Stimulated activated CD4-positive, alpha-beta T cell treated with anti-CD3 and anti-CD28 coated beads, Interleukin-2, amount 100 ng/mL, for 24 hours (primary cell): ENCODE data around the gene SALL4.
"Not testable (repeated sequence)": the region's sequence is repeated elsewhere in the genome, so short reads cannot be mapped to it uniquely, and the experiment has no call there.

Experiments used
- DNase-seq, 2 donors: peaks; one replicate each; pipeline ENCODE4 v3.0.0-alpha.2; 2020

The SALL4 gene

GRCh38 chr20:51801122-51801822 is 1.0 kb downstream of the SALL4 start:
- peak in 1 of 2 donors; percentile 9 for DNase-seq

GRCh38 chr20:51800872-51801121 is 1.5 kb downstream of the SALL4 start:
- DNase-seq: peak in 1 of 2 donors; percentile 8

GRCh38 chr20:51800060-51800871 is 2.1 kb downstream of the SALL4 start:
- peak; percentile 66 to 82 for DNase-seq

GRCh38 chr20:51799401-51799860 is 2.9 kb downstream of the SALL4 start:
- no peak for DNase-seq

- DNase-seq: no peak
Measured at GRCh38 chr20:51797357-51798025, 4.8 kb downstream of the SALL4 start.

GRCh38 chr20:51796340-51796739 is 6.0 kb downstream of the SALL4 start:
- no peak for DNase-seq

GRCh38 chr20:51792960-51793359 is 9.4 kb downstream of the SALL4 start:
- no peak for DNase-seq

- no peak for DNase-seq
Measured at GRCh38 chr20:51791626-51792025, 10.7 kb downstream of the SALL4 start.

- no peak for DNase-seq
Measured at GRCh38 chr20:51790256-51790655, 12.1 kb downstream of the SALL4 start.

GRCh38 chr20:51789434-51789833 is 12.9 kb downstream of the SALL4 start:
- no peak for DNase-seq

GRCh38 chr20:51788822-51789221 is 13.5 kb downstream of the SALL4 start:
- no peak for DNase-seq

- no peak for DNase-seq
Measured at GRCh38 chr20:51784299-51784698, 18.0 kb downstream of the SALL4 start.

GRCh38 chr20:51778229-51778759 is 24.0 kb downstream of the SALL4 start:
- not testable (repeated sequence) for DNase-seq

- DNase-seq: no peak
Measured at GRCh38 chr20:51775241-51775640, 27.1 kb downstream of the SALL4 start.

GRCh38 chr20:51772236-51772635 is 30.1 kb downstream of the SALL4 start:
- DNase-seq: no peak

- no peak for DNase-seq
Measured at GRCh38 chr20:51769976-51770615, 32.2 kb downstream of the SALL4 start.

- no peak for DNase-seq
Measured at GRCh38 chr20:51768759-51769517, 33.4 kb downstream of the SALL4 start.

GRCh38 chr20:51767867-51768758 is 34.2 kb downstream of the SALL4 start, which contains the start of gene ATP9A:
Gene ATP9A, minus strand, starts transcription at chr20:51768390. Its CDS starts 21 bp downstream, at chr20:51768369.
- DNase-seq: peak in 1 of 2 donors; percentile 10

- DNase-seq: peak; percentile 41 to 72
Measured at GRCh38 chr20:51766994-51767866, 35.1 kb downstream of the SALL4 start.

- not testable (repeated sequence) for DNase-seq
Measured at GRCh38 chr20:51765381-51765780, 36.9 kb downstream of the SALL4 start.
